Loucy (cell line): ENCODE results near the gene CHAF1B.

Experiments
- H2AFZ ChIP-seq: fragments of 200-600 bp; sonication (generic); 2 replicates; pipeline ENCODE4 v1.6.0; 2016; ENCODE audit warnings: antibody characterized with exemption, mild to moderate bottlenecking, low read length, moderate library complexity
- H3F3A ChIP-seq: fragments of 200-600 bp; 2 replicates; pipeline ENCODE4 v1.6.0; 2016; ENCODE audit warnings: antibody characterized with exemption, low read depth, mild to moderate bottlenecking
- H3K27me3 ChIP-seq: fragments of 200-600 bp; sonication (generic); 2 replicates; pipeline ENCODE4 v1.6.1; 2014; ENCODE audit warnings: low read length, mild to moderate bottlenecking; ENCODE audit not compliant: insufficient read depth, poor library complexity, severe bottlenecking
- H3K36me3 ChIP-seq: fragments of 200-600 bp; sonication (generic); 2 replicates; pipeline ENCODE4 v1.6.1; 2016; ENCODE audit warnings: low read length; ENCODE audit not compliant: insufficient read depth
- H3K4me1 ChIP-seq: fragments of 200-600 bp; sonication (generic); 2 replicates; pipeline ENCODE4 v1.5.1; 2014; ENCODE audit warnings: low read length, mild to moderate bottlenecking; ENCODE audit not compliant: insufficient read depth, poor library complexity, severe bottlenecking
- H3K4me2 ChIP-seq: fragments of 200-600 bp; sonication (generic); 2 replicates; pipeline ENCODE4 v1.6.0; 2014; ENCODE audit warnings: antibody characterized with exemption, low read length, low read depth, mild to moderate bottlenecking; ENCODE audit not compliant: poor library complexity, severe bottlenecking
- H3K4me3 ChIP-seq: fragments of 200-600 bp; sonication (generic); 2 replicates; pipeline ENCODE4 v1.5.1; 2014; ENCODE audit warnings: low read length, mild to moderate bottlenecking, mixed read lengths; ENCODE audit not compliant: poor library complexity, severe bottlenecking
- H3K79me2 ChIP-seq: fragments of 200-600 bp; sonication (generic); 2 replicates; pipeline ENCODE4 v1.6.1; 2014; ENCODE audit warnings: low read length; ENCODE audit not compliant: insufficient read depth
- H3K9ac ChIP-seq: fragments of 200-600 bp; sonication (generic); 2 replicates; pipeline ENCODE4 v1.6.0; 2014; ENCODE audit warnings: mild to moderate bottlenecking, low read depth, low read length, moderate library complexity; ENCODE audit not compliant: poor library complexity, severe bottlenecking
- H3K9me2 ChIP-seq: fragments of 200-600 bp; sonication (generic); replicated peaks from 2 replicates; pipeline ENCODE4 v1.6.1; 2016; ENCODE audit warnings: low read depth, low read length, mixed read lengths
- H3K9me3 ChIP-seq: fragments of 200-600 bp; sonication (generic); 2 replicates; pipeline ENCODE4 v1.6.1; 2014; ENCODE audit warnings: mild to moderate bottlenecking, antibody characterized with exemption, low read length, low read depth; ENCODE audit not compliant: insufficient read depth
- H4K20me1 ChIP-seq: fragments of 200-600 bp; sonication (generic); 2 replicates; pipeline ENCODE4 v1.6.0; 2014; ENCODE audit warnings: antibody characterized with exemption, low read length, mild to moderate bottlenecking; ENCODE audit not compliant: insufficient read depth, poor library complexity, severe bottlenecking
- CTCF ChIP-seq: fragments of 200-600 bp; sonication (generic); conservative IDR thresholded peaks from 2 replicates; pipeline ENCODE4 v1.5.1; 2014; ENCODE audit warnings: mild to moderate bottlenecking, antibody characterized with exemption, low read length
- EZH2phosphoT487 ChIP-seq: fragments of 200-600 bp; IDR thresholded peaks from 2 replicates; pipeline ENCODE4 v1.6.1; 2018; ENCODE audit warnings: antibody characterized with exemption, mild to moderate bottlenecking, moderate library complexity, borderline replicate concordance

CHAF1B gene

GRCh38 chr21:36349315-36349714 is 35.9 kb upstream of the CHAF1B start:
- Histone ChIP-seq H4K20me1 (no peaks in the 10 kb centered on the region), H3K4me1 (no peaks in the 10 kb centered on the region), H3F3A (no peaks in the 10 kb centered on the region), H3K36me3 (peaks cover 79% of the 10 kb centered on the region; the same call in 1 of the 2 replicates), H3K9me2 (no peaks in the 10 kb centered on the region), H3K9ac (no peak overlapping the region), H3K9me3 (no peaks in the 10 kb centered on the region), H3K79me2 (no peaks in the 10 kb centered on the region), H3K27me3 (no peaks in the 10 kb centered on the region), H2AFZ (no peak overlapping the region), H3K4me3 (no peak overlapping the region), H3K4me2 (no peak overlapping the region)
- TF ChIP-seq EZH2phosphoT487 (no peak), CTCF (no peak)

DNA sequence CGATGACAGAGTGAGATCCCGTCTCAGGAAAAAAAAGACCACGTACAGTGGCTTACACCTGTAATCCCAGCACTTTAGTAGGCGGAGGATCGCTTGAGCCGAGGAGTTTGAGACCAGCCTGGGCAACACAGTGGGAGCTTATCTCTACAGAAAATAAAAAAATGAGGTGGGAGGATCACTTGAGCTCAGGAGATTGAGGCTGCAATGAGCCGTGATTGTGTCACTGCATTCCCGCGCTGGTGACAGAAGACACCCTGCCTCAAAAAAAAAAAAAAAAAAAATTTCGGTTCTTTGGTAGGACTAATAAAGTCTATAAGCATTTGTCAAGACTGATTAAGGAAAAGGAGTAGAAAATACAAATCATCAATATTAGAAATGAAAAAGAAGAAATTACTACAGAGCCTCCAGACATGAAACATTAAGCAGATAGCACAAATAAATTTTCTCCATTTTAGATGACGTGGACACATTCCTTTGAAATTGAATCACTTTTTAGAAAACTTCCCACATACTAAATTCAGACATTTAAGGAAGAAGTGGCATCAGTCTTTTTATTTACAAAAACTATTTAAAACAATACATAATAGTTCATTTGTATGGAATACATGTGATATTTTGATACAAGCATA is 34.8 kb upstream of the CHAF1B start:
- no peaks in the 10 kb centered on the region for H3F3A ChIP-seq
- H3K9me2 ChIP-seq, result no peaks in the 10 kb centered on the region
- H3K36me3 ChIP-seq, result peaks cover 80% of the 10 kb centered on the region; the same call in 1 of the 2 replicates
- H3K79me2 ChIP-seq, result no peaks in the 10 kb centered on the region
- H2AFZ ChIP-seq, result no peak overlapping the region
- no peaks in the 10 kb centered on the region for H3K4me1 ChIP-seq
- H3K9ac ChIP-seq, result no peak overlapping the region
- no peaks in the 10 kb centered on the region for H3K27me3 ChIP-seq
- no peaks in the 10 kb centered on the region for H3K9me3 ChIP-seq
- H4K20me1 ChIP-seq, result no peaks in the 10 kb centered on the region
- TF ChIP-seq CTCF, result no peak
- no peak for TF ChIP-seq EZH2phosphoT487
- H3K4me2 ChIP-seq, result no peak overlapping the region
- no peak overlapping the region for H3K4me3 ChIP-seq

GRCh38 chr21:36354918-36355680 is 30.1 kb upstream of the CHAF1B start:
- H4K20me1 ChIP-seq, result no peaks in the 10 kb centered on the region
- no peak overlapping the region for H2AFZ ChIP-seq
- no peak overlapping the region for H3K9ac ChIP-seq
- peaks cover 72% of the 10 kb centered on the region; the same call in 1 of the 2 replicates for H3K36me3 ChIP-seq
- H3K9me2 ChIP-seq, result no peaks in the 10 kb centered on the region
- H3K4me2 ChIP-seq, result no peak overlapping the region
- no peak overlapping the region for H3K4me3 ChIP-seq
- TF ChIP-seq CTCF, result no peak
- TF ChIP-seq EZH2phosphoT487, result no peak
- H3K79me2 ChIP-seq, result no peaks in the 10 kb centered on the region
- no peaks in the 10 kb centered on the region for H3K9me3 ChIP-seq
- H3F3A ChIP-seq, result no peaks in the 10 kb centered on the region
- H3K4me1 ChIP-seq, result no peaks in the 10 kb centered on the region
- H3K27me3 ChIP-seq, result no peaks in the 10 kb centered on the region
